ENCODE results near the gene DPP6. TPM values are rescaled to one million over a fixed set of nuclear protein-coding genes. Genes with fewer than 3 reads are reported as not detected.

DPP6 gene
- total RNA-seq, 4 donors from 2014 or later: 0.60 to 1.7 (median 1.6) TPM; not detected in 1

DNA sequence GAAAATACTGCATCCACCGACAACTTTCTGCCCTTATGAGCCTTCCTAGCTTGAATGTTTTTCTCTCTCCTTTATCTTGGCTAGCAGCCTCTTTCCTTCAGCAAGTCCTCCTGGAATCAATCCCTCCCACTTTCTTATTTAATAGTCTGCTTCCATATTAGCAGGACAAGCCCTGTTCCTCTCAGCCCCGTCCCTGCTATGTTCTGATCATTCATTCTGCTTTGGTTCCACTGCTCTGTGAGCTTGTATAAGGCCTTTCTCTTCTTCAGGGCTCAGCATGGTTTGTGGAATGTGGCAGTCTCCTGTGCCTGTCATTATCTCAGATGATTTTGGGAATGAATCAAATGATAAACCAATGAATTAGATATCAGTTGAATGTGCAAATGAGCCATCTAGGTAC is 420.1 kb downstream of the DPP6 start:
- no peak overlapping the region for H3K27ac ChIP-seq
- no peaks in the 10 kb centered on the region for H3K36me3 ChIP-seq
- 29 to 31% methylated on average over 2 of the region's 2 CpGs for WGBS, 2 donors
- H3K4me1 ChIP-seq: no peaks in the 10 kb centered on the region
- H3K4me3 ChIP-seq: no peak overlapping the region
- TF ChIP-seq POLR2A (IDR thresholded peaks at IDR 0.05) (no peak), EP300 (IDR thresholded peaks at IDR 0.05) (no peak)
- TF ChIP-seq, protein P1, sequence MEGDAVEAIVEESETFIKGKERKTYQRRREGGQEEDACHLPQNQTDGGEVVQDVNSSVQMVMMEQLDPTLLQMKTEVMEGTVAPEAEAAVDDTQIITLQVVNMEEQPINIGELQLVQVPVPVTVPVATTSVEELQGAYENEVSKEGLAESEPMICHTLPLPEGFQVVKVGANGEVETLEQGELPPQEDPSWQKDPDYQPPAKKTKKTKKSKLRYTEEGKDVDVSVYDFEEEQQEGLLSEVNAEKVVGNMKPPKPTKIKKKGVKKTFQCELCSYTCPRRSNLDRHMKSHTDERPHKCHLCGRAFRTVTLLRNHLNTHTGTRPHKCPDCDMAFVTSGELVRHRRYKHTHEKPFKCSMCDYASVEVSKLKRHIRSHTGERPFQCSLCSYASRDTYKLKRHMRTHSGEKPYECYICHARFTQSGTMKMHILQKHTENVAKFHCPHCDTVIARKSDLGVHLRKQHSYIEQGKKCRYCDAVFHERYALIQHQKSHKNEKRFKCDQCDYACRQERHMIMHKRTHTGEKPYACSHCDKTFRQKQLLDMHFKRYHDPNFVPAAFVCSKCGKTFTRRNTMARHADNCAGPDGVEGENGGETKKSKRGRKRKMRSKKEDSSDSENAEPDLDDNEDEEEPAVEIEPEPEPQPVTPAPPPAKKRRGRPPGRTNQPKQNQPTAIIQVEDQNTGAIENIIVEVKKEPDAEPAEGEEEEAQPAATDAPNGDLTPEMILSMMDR (IDR thresholded peaks at IDR 0.05): no peak
- no peak for DNase-seq (ENCODE audit: low spot score in 2 of 2)
- H3K9me3 ChIP-seq: no peaks in the 10 kb centered on the region
- H3K27me3 ChIP-seq: no peaks in the 10 kb centered on the region

DNA sequence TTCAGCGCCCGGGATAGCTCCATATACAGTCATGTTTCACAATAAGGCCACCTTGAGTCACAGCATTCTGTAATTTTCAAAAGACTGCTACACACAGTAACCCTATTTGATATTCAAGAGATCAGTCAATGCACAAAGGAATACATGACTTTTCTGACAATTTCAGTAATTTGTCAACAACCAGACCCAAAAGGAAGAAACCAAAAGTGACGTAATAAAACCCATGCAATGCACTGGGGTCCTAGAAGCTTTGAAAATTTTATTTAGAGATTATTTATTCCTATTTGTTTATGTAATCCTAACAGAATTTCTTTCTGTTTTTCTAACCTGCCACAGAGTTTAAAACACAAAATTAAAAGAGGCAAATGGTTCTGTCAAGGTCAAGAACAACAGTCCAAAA is 421.2 kb downstream of the DPP6 start:
- DNase-seq (ENCODE audit: low spot score in 2 of 2): no peak
- WGBS, 2 donors: 79 to 90% methylated on average over 3 of the region's 3 CpGs
- Histone ChIP-seq H3K36me3 (no peaks in the 10 kb centered on the region), H3K4me3 (no peak overlapping the region), H3K9me3 (no peaks in the 10 kb centered on the region), H3K27ac (no peak overlapping the region), H3K27me3 (no peaks in the 10 kb centered on the region), H3K4me1 (no peaks in the 10 kb centered on the region)
- TF ChIP-seq POLR2A (IDR thresholded peaks at IDR 0.05) (no peak), EP300 (IDR thresholded peaks at IDR 0.05) (no peak)
- TF ChIP-seq, protein P1 (IDR thresholded peaks at IDR 0.05): no peak

DNA sequence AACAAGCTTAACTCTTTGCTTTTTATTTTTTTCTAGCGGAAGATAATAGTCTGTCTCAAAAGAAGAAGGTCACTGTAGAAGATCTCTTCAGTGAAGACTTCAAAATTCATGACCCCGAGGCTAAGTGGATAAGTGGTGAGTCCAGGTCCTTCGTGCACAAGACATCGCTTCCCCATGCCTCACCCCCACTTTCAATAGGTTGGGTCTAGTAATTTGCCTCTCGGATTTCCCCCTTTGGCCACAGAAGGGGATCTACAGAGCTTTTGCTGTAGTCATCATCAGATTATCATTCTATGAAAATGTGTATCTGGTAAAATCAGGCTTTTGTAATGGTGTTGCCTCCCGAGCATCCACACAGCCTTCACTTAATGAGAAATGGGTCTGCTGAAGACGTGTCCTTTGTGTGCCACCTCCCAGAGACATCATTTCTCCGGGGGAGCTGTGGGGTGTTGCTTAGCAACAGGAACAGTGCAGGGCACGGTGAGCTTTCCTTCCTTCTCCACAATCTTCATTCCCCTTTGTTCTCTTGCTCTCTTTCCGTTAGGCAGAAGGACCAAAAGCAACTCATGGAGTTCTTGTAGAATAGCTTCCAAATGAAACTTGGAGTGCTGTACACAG is 422.8 kb downstream of the DPP6 start:
- TF ChIP-seq, protein P1 (IDR thresholded peaks at IDR 0.05): no peak
- TF ChIP-seq EP300 (IDR thresholded peaks at IDR 0.05): no peak
- no peak for TF ChIP-seq POLR2A (IDR thresholded peaks at IDR 0.05)

DNA sequence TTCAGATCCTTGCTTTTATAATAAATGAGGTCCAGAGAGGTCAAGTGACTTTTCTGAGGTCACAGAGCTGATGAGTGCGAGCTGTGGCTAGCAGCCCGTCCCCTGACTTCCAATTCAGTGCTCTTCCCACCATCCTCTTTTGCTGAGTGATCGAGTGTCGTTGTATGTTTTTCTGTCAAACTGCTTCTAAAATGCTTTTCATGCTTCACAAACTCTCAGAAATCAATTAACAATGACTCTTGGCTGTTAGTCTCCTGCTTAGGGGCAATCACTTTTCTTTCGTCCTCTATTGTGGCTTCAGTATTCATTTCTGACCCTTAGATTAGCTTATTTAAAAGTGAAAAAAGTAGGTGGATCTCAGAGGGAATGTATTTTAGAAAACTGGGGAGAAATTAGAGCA is 423.7 kb downstream of the DPP6 start:
- Histone ChIP-seq H3K4me1 (no peaks in the 10 kb centered on the region), H3K9me3 (no peaks in the 10 kb centered on the region), H3K36me3 (no peaks in the 10 kb centered on the region), H3K4me3 (no peak overlapping the region), H3K27me3 (no peaks in the 10 kb centered on the region), H3K27ac (no peak overlapping the region)
- WGBS, 2 donors: 43 to 47% methylated on average over 5 of the region's 5 CpGs
- TF ChIP-seq EP300 (IDR thresholded peaks at IDR 0.05): no peak
- TF ChIP-seq POLR2A (IDR thresholded peaks at IDR 0.05): no peak
- TF ChIP-seq, protein P1 (IDR thresholded peaks at IDR 0.05): no peak
- no peak for DNase-seq (ENCODE audit: low spot score in 2 of 2)

More for the DNA sequence above, 422.8 kb downstream of the DPP6 start:
- H3K36me3 ChIP-seq: no peaks in the 10 kb centered on the region
- no peaks in the 10 kb centered on the region for H3K27me3 ChIP-seq
- no peak for DNase-seq (ENCODE audit: low spot score in 2 of 2)
- H3K4me1 ChIP-seq: no peaks in the 10 kb centered on the region
- H3K9me3 ChIP-seq: no peaks in the 10 kb centered on the region
- no peak overlapping the region for H3K27ac ChIP-seq
- WGBS, 2 donors: 59 to 64% methylated on average over 10 of the region's 10 CpGs
- no peak overlapping the region for H3K4me3 ChIP-seq

DNA sequence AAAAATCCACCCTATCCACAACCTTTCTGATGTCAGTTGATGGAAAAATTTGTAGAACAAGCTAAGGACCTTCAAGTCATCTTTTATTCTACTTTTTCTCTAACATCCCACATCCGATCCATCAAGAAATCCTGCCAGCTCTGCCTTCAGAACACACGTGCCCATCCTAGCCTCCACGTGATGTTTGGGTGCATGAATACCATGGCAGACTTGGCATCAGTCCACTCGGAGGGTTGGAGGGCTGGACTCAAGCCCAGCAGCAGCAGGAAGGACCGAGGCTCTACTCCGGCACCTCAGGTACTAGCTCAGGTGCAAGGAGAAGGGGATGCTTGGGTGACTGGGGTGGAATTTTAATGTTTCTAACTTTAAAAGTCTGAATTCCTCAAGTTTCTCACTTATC is 428.6 kb downstream of the DPP6 start:
- WGBS, 2 donors: 79 to 86% methylated on average over 6 of the region's 6 CpGs
- H3K9me3 ChIP-seq: peaks cover 0 to 3% (median 0%) of the 10 kb centered on the region in 4 donors

More for the DNA sequence above, 428.6 kb downstream of the DPP6 start:
- Histone ChIP-seq H3K4me3 (no peak overlapping the region), H3K27ac (no peak overlapping the region), H3K4me1 (no peaks in the 10 kb centered on the region), H3K27me3 (no peaks in the 10 kb centered on the region), H3K36me3 (no peaks in the 10 kb centered on the region)
- no peak for DNase-seq (ENCODE audit: low spot score in 2 of 2)
- TF ChIP-seq, protein P1 (IDR thresholded peaks at IDR 0.05): no peak
- TF ChIP-seq POLR2A (IDR thresholded peaks at IDR 0.05) (no peak), EP300 (IDR thresholded peaks at IDR 0.05) (no peak)

All from tibial nerve (tissue), 4 donors.